K562 (cell line): ENCODE measurements around the gene FAM98C. TPM values are rescaled to one million over a fixed set of nuclear protein-coding genes. Genes with fewer than 3 reads are reported as not detected.
A peak's percentile ranks its signal among the peaks of the same experiment; 100 is the strongest.

Source experiments
- BHLHE40 ChIP-seq: IDR thresholded peaks from 2 replicates; pipeline ENCODE4 v1.6.1; 2011; ENCODE audit warnings: low read length, improper control_type of control experiment
- GTF2F1 ChIP-seq: IDR thresholded peaks from 2 replicates; pipeline ENCODE4 v1.6.1; 2011; ENCODE audit warnings: low read depth, low read length, improper control_type of control experiment
- KAT8 ChIP-seq: fragments of 450-650 bp; IDR thresholded peaks from 2 replicates; pipeline ENCODE4 v1.6.1; 2016; ENCODE audit warnings: low read depth, mild to moderate bottlenecking
- LEF1 ChIP-seq: fragments of 450-650 bp; IDR thresholded peaks from 2 replicates; pipeline ENCODE4 v1.6.1; 2016; ENCODE audit warnings: mild to moderate bottlenecking
- MAFG ChIP-seq: fragments of 450-650 bp; conservative IDR thresholded peaks from 2 replicates; pipeline ENCODE4 v1.6.1; 2016; ENCODE audit warnings: missing genetic modification characterization, missing compliant biosample characterization
- MCM2 ChIP-seq: fragments of 450-650 bp; IDR thresholded peaks from 2 replicates; pipeline ENCODE4 v1.6.1; 2017; ENCODE audit warnings: low read depth, mild to moderate bottlenecking
- MIER1 ChIP-seq: fragments of 450-650 bp; IDR thresholded peaks from 2 replicates; pipeline ENCODE4 v1.6.1; 2016; ENCODE audit warnings: antibody characterized with exemption, mild to moderate bottlenecking, low read depth
- MYNN ChIP-seq, 2 experiments: sonication (generic); formaldehyde crosslinking in 1 of 2; IDR thresholded peaks; 2 replicates each; pipeline versions ENCODE4 v1.5.0 to v1.6.1; 2016 to 2020; ENCODE audit warnings: antibody characterized with exemption in 1 of 2, missing genetic modification reagents in 1 of 2
- NELFE ChIP-seq: IDR thresholded peaks from 2 replicates; pipeline ENCODE4 v1.6.1; 2011; ENCODE audit warnings: mild to moderate bottlenecking; ENCODE audit not compliant: insufficient read depth, insufficient read length
- POLR2H ChIP-seq: IDR thresholded peaks from 2 replicates; pipeline ENCODE4 v1.6.1; 2016; ENCODE audit warnings: missing genetic modification characterization, low read depth, mild to moderate bottlenecking, control low read depth, missing compliant biosample characterization, moderate library complexity
- RBM17 ChIP-seq: fragments of 200-400 bp; formaldehyde crosslinking; IDR thresholded peaks from 2 replicates; pipeline ENCODE4 v1.6.1; 2017; ENCODE audit warnings: low read depth, mild to moderate bottlenecking, low read length, borderline replicate concordance
- RBM39 ChIP-seq: fragments of 200-400 bp; formaldehyde crosslinking; optimal IDR thresholded peaks from 2 replicates; pipeline ENCODE3; 2018; ENCODE audit warnings: low read depth, low read length
- RHOXF2B ChIP-seq: fragments of 250-450 bp; sonication (Bioruptor Pico); conservative IDR thresholded peaks from 2 replicates; pipeline ENCODE4 v1.5.1; 2021
- SIN3B ChIP-seq: fragments of 450-650 bp; IDR thresholded peaks from 2 replicates; pipeline ENCODE4 v1.6.1; 2017; ENCODE audit warnings: low read depth, mild to moderate bottlenecking, moderate library complexity
- SMAD4 ChIP-seq: fragments of 250-450 bp; sonication (Bioruptor Pico); conservative IDR thresholded peaks from 2 replicates; pipeline ENCODE4 v1.8.0; 2021; ENCODE audit warnings: inconsistent platforms, mild to moderate bottlenecking, moderate library complexity
- ZNF263 ChIP-seq: sonication (generic); formaldehyde crosslinking; IDR thresholded peaks from 2 replicates; pipeline ENCODE4 v1.8.0; 2022; ENCODE audit warnings: mild to moderate bottlenecking, missing genetic modification reagents, borderline replicate concordance
- ZNF3 ChIP-seq: fragments of 250-450 bp; sonication (Bioruptor Pico); IDR thresholded peaks from 2 replicates; pipeline ENCODE4 v1.5.0; 2021; ENCODE audit warnings: mild to moderate bottlenecking, moderate library complexity
- polyA plus RNA-seq, 8 experiments: library from polyadenylated mRNA; depleted of rRNA in 4 of 8; stranded (reverse) in 5 of 8; unstranded in 3 of 8; fragments of >200 nt; fragmentation: Nextera tagmentation in 2 of 8; fragmentation: Illumina TruSeq in 1 of 8; extraction: Ambion mirVana in 2 of 8; extraction: Trizol in 1 of 8; gene quantifications; 2 replicates each; pipeline versions ENCODE4 v1.2.1 to v1.2.3, GENCODE V29; 2011 to 2014; ENCODE audit warnings: inconsistent platforms in 1 of 8, missing spikeins in 1 of 8
- total RNA-seq, 7 experiments: library from RNA; depleted of rRNA in 6 of 7; stranded (reverse); fragments of >200 nt in 6 of 7; fragmentation: Illumina TruSeq in 2 of 7; extraction: Trizol in 2 of 7; gene quantifications; 2 replicates each; pipeline versions ENCODE4 v1.2.1 to v1.2.3, GENCODE V29; 2011 to 2021; ENCODE audit warnings: low replicate concordance in 1 of 7
- TF ChIP-seq, protein P1 (sequence below): fragments of 450-650 bp; formaldehyde crosslinking; IDR thresholded peaks from 2 replicates; pipeline ENCODE4 v1.4.0; 2022; ENCODE audit warnings: missing genetic modification characterization
- TF ChIP-seq, protein P2 (sequence below): fragments of 450-650 bp; IDR thresholded peaks from 2 replicates; pipeline ENCODE4 v1.6.1; 2016
- TF ChIP-seq, protein P3 (sequence below): sonication (generic); formaldehyde crosslinking; IDR thresholded peaks from 2 replicates; pipeline ENCODE4 v1.8.0; 2022; ENCODE audit warnings: missing genetic modification reagents, mild to moderate bottlenecking, moderate library complexity, borderline replicate concordance

Gene FAM98C
- total and polyA plus RNA-seq, 9 of the 15 experiments (the other 6 are each of a cell fraction or from before 2014, with no cell fraction given) = 1.7 to 43.8 (median 13.7) TPM

DNA sequence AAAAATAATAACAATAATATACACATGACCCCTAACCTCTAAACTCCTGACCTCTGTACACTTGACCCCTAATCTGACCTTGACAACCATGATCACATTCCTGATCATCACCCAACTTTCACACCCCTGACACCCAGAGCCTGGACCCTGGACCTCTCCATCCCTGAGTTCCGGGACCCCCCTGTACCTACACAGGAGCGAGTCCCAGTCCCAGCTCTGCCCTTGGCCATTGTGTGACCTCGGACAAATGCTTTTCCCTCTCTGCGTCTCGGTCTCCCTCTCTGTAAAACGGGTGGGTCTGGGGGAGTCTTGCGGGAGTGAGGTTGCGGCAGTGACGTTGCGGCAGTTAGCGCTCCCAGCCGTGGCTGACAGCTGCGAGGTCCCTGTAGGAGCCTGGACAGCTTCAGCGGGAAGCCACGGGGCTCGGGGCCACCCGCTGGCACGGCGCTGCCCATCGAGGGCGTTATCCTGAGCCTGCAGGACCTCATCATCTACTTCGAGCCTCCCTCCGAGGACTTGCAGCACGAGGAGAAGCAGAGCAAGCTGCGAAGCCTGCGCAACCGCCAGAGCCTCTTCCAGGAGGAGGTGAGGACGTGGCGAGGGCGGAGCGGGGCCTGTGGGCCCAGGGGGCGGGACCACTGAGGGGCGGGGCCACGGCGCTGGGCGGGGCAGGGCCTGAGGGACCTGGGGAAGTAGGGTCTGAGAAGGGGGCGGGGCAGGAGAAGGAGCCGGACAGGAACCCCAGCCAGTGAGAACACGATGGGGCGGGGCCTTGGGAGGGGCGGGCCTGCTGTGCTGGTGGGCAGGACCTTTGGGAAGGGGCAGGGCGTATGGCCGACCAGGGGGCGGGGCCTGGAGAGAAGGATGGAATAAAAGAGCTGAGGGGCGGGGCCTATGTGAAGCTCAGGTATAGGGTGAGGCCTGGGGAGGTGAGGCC lies 49.8 kb downstream of the FAM98C start (continued):
- TF ChIP-seq, protein P1, sequence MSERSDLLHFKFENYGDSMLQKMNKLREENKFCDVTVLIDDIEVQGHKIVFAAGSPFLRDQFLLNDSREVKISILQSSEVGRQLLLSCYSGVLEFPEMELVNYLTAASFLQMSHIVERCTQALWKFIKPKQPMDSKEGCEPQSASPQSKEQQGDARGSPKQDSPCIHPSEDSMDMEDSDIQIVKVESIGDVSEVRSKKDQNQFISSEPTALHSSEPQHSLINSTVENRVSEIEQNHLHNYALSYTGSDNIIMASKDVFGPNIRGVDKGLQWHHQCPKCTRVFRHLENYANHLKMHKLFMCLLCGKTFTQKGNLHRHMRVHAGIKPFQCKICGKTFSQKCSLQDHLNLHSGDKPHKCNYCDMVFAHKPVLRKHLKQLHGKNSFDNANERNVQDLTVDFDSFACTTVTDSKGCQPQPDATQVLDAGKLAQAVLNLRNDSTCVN = no peak
- TF ChIP-seq NELFE (no peak), MAFG (tag) (no peak), KAT8 (no peak), ZNF263 (CRISPR knock-in tag) (peak; percentile 62; the same call in 1 of the 2 replicates), RBM39 (no peak), RHOXF2B (no peak), ZNF3 (CRISPR knock-in tag) (no peak), BHLHE40 (no peak; the same call in 1 of the 2 replicates), SMAD4 (CRISPR knock-in tag) (peak; percentile 78), MYNN (IDR thresholded peaks at IDR 0.05) (0 out of 2 replicates have a peak, but pooled peaks have one; percentile 47), MYNN (CRISPR knock-in tag; IDR thresholded peaks at IDR 0.05) (no peak), SIN3B (no peak; the same call in 1 of the 2 replicates), GTF2F1 (0 out of 2 replicates have a peak, but pooled peaks have one; percentile 51), LEF1 (no peak), MCM2 (no peak), POLR2H (tag) (no peak), MIER1 (no peak), RBM17 (no peak)
- TF ChIP-seq, protein P2, sequence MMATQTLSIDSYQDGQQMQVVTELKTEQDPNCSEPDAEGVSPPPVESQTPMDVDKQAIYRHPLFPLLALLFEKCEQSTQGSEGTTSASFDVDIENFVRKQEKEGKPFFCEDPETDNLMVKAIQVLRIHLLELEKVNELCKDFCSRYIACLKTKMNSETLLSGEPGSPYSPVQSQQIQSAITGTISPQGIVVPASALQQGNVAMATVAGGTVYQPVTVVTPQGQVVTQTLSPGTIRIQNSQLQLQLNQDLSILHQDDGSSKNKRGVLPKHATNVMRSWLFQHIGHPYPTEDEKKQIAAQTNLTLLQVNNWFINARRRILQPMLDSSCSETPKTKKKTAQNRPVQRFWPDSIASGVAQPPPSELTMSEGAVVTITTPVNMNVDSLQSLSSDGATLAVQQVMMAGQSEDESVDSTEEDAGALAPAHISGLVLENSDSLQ = peak; percentile 95
- TF ChIP-seq, protein P3, sequence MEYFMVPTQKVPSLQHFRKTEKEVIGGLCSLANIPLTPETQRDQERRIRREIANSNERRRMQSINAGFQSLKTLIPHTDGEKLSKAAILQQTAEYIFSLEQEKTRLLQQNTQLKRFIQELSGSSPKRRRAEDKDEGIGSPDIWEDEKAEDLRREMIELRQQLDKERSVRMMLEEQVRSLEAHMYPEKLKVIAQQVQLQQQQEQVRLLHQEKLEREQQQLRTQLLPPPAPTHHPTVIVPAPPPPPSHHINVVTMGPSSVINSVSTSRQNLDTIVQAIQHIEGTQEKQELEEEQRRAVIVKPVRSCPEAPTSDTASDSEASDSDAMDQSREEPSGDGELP (CRISPR knock-in tag) = peak; percentile 81; the same call in 1 of the 2 replicates
